Endothelial cell of umbilical vein (primary cell): Measurements from ENCODE around the gene ANKRD23. TPM values are rescaled to one million over a fixed set of nuclear protein-coding genes. Genes with fewer than 3 reads are reported as not detected.

Experiments used
- BruUV-seq: library from RNA; stranded (reverse); fragments of 400-500 nt; replicated peaks from 2 replicates; lab custom pipeline; 2021; lab: Mats Ljungman, UMichigan
- CTCF ChIA-PET: fragments of 300-600, 350-600 bp; sonication (Branson Sonifier 250); formaldehyde crosslinking; loops from one replicate; lab custom pipeline; 2021; ENCODE audit warnings: antibody characterized with exemption, inconsistent platforms; lab: Charles Lee
- POLR2A ChIA-PET: fragments of 300-600, 350-600 bp; sonication (Branson Sonifier 250); formaldehyde crosslinking; loops from one replicate; lab custom pipeline; 2021; ENCODE audit warnings: antibody characterized with exemption, inconsistent platforms; lab: Charles Lee
- DNase-seq: peaks from one replicate; pipeline ENCODE4 v3.0.0-alpha.2; 2011; ENCODE audit warnings: low read depth, low spot score
- FAIRE-seq: peaks from 2 replicates; lab custom pipeline; 2011; peaks lifted over from hg19 to GRCh38; lab: Jason Lieb, UNC
- H2AFZ ChIP-seq: 2 replicates; pipeline ENCODE4 v1.6.0; 2012; ENCODE audit warnings: low read depth, low read length, control low read depth, inconsistent platforms
- H3K27ac ChIP-seq: 2 replicates; pipeline ENCODE4 v1.5.1; 2011; ENCODE audit warnings: low read depth, mild to moderate bottlenecking, control low read depth, low read length, moderate library complexity; ENCODE audit not compliant: insufficient read depth
- H3K27me3 ChIP-seq, 2 experiments: 2 replicates each; pipeline versions ENCODE4 v1.6.0 to v1.6.1; 2011; ENCODE audit warnings: low read length in 2 of 2, mixed read lengths in 1 of 2; ENCODE audit not compliant: control insufficient read depth in 2 of 2, insufficient read depth in 2 of 2
- H3K36me3 ChIP-seq, 2 experiments: 2 replicates in 1 of 2; 3 replicates in 1 of 2; pipeline ENCODE4 v1.5.1; 2011; ENCODE audit warnings: low read length in 2 of 2, mild to moderate bottlenecking in 1 of 2, moderate library complexity in 1 of 2; ENCODE audit not compliant: control insufficient read depth in 2 of 2, insufficient read depth in 2 of 2; ENCODE audit errors: extremely low read depth in 1 of 2
- H3K4me1 ChIP-seq: 3 replicates; pipeline ENCODE4 v1.5.1; 2011; ENCODE audit warnings: mild to moderate bottlenecking, low read length; ENCODE audit not compliant: control insufficient read depth, insufficient read depth; ENCODE audit errors: extremely low read depth
- H3K4me2 ChIP-seq: 2 replicates; pipeline ENCODE4 v1.6.1; 2011; ENCODE audit warnings: low read length, control low read depth, mixed read lengths; ENCODE audit not compliant: insufficient read depth
- H3K4me3 ChIP-seq, 3 experiments: fragments of 200-600 bp in 1 of 3; sonication (generic), shearing (Covaris generic) in 1 of 3; replicated peaks in 1 of 3; 2 replicates each; pipeline ENCODE4 v1.5.1; 2011 to 2016; ENCODE audit warnings: control low read depth in 3 of 3, low read length in 3 of 3, mild to moderate bottlenecking in 2 of 3, inconsistent platforms in 1 of 3, low read depth in 1 of 3, moderate library complexity in 1 of 3; ENCODE audit not compliant: insufficient read depth in 1 of 3
- H3K79me2 ChIP-seq: 2 replicates; pipeline ENCODE4 v1.6.0; 2012; ENCODE audit warnings: low read length, inconsistent platforms; ENCODE audit not compliant: control insufficient read depth, insufficient read depth
- H3K9ac ChIP-seq: replicated peaks from 2 replicates; pipeline ENCODE3; 2011; ENCODE audit warnings: low read length, control low read depth; ENCODE audit not compliant: insufficient read depth; ENCODE audit errors: extremely low read depth
- H3K9me1 ChIP-seq: replicated peaks from 3 replicates; pipeline ENCODE4 v1.6.0; 2011; ENCODE audit warnings: mild to moderate bottlenecking, low read length; ENCODE audit not compliant: control insufficient read depth, insufficient read depth; ENCODE audit errors: extremely low read depth
- H3K9me3 ChIP-seq: replicated peaks from 2 replicates; pipeline ENCODE4 v1.5.1; 2012; ENCODE audit warnings: low read length, inconsistent platforms; ENCODE audit not compliant: control insufficient read depth, insufficient read depth
- H4K20me1 ChIP-seq: replicated peaks from 2 replicates; pipeline ENCODE3; 2011; ENCODE audit warnings: mild to moderate bottlenecking, low read length; ENCODE audit not compliant: control insufficient read depth, insufficient read depth; ENCODE audit errors: extremely low read depth
- CTCF ChIP-seq, 2 donors: IDR thresholded peaks; 1 replicate in 1 of 2; 2 replicates in 1 of 2; pipeline ENCODE4 v1.5.1; 2011; ENCODE audit warnings: low read length in 2 of 2, mild to moderate bottlenecking in 2 of 2, moderate library complexity in 2 of 2, control low read depth in 1 of 2, inconsistent platforms in 1 of 2, low read depth in 1 of 2; ENCODE audit not compliant: insufficient read depth in 1 of 2; ENCODE audit errors: extremely low read depth in 1 of 2
- EZH2 ChIP-seq: IDR thresholded peaks from 2 replicates; pipeline ENCODE4 v1.6.1; 2012; ENCODE audit warnings: borderline replicate concordance, low read depth, mild to moderate bottlenecking, moderate library complexity, low read length, inconsistent platforms; ENCODE audit not compliant: severe bottlenecking
- FOS ChIP-seq: IDR thresholded peaks from 2 replicates; pipeline ENCODE4 v1.6.1; 2011; ENCODE audit warnings: mild to moderate bottlenecking, low read length, moderate library complexity, borderline replicate concordance; ENCODE audit not compliant: insufficient read depth
- GATA2 ChIP-seq: IDR thresholded peaks from 2 replicates; pipeline ENCODE4 v1.7.0; 2011; ENCODE audit warnings: low read depth, mild to moderate bottlenecking, moderate library complexity, mixed read lengths, low read length; ENCODE audit not compliant: insufficient read length, insufficient read depth
- JUN ChIP-seq: IDR thresholded peaks from 2 replicates; pipeline ENCODE4 v1.6.1; 2011; ENCODE audit warnings: borderline replicate concordance, low read depth; ENCODE audit not compliant: insufficient read length, insufficient read depth
- MAX ChIP-seq: IDR thresholded peaks from 2 replicates; pipeline ENCODE4 v1.6.1; 2011; ENCODE audit not compliant: insufficient read depth, insufficient read length
- MYC ChIP-seq: IDR thresholded peaks from one replicate; pipeline ENCODE4 v1.6.1; 2011; ENCODE audit warnings: mild to moderate bottlenecking, low read depth, low read length
- POLR2A ChIP-seq: IDR thresholded peaks from 2 replicates; pipeline ENCODE4 v1.6.1; 2012; ENCODE audit warnings: low read depth, mild to moderate bottlenecking, control low read depth, low read length
- POLR2AphosphoS5 ChIP-seq: IDR thresholded peaks from 2 replicates; pipeline ENCODE4 v1.6.1; 2012; ENCODE audit warnings: low read depth, mild to moderate bottlenecking, control low read depth, low read length, moderate library complexity; ENCODE audit not compliant: insufficient read depth
- dilution Hi-C: fragments of 300-500 bp; cut with MboI; formaldehyde crosslinking; loops from one replicate; pipeline ENCODE4 v1.15.0; 2019; ENCODE audit warnings: low sequenced_read_pairs; ENCODE audit not compliant: extremely low pct_ligation_motif_present
- intact Hi-C: fragments of 100-400 bp; cut with micrococcal nuclease; formaldehyde crosslinking; loops from one replicate; pipeline ENCODE4 v1.10.0; 2022
- polyA plus RNA-seq, 4 experiments: library from polyadenylated mRNA; depleted of rRNA in 3 of 4; stranded (reverse) in 3 of 4; unstranded in 1 of 4; fragments of >200 nt; gene quantifications; 2 replicates each; pipeline versions ENCODE4 v1.2.1 to v1.2.3, GENCODE V29; 2011 to 2012; ENCODE audit warnings: missing spikeins in 1 of 4
- total RNA-seq: library from RNA; stranded (reverse); gene quantifications from 2 replicates; pipeline ENCODE4 v1.2.3, GENCODE V29; 2021

The ANKRD23 gene
- total and polyA plus RNA-seq, 2 donors (not counting 3 experiments of a cell fraction or from before 2014, with no cell fraction given): 1.7 to 3.6 TPM

- no peak overlapping the region for H3K4me2 ChIP-seq
Observed at GRCh38 chr2:96876269-96877041, 32.6 kb upstream of the ANKRD23 start.

More at GRCh38 chr2:96876269-96877041, 32.6 kb upstream of the ANKRD23 start:
- Histone ChIP-seq H3K4me3 (no peak overlapping the region), H3K4me1 (peaks cover 4% of the 10 kb centered on the region), H3K9me1 (no peaks in the 10 kb centered on the region), H3K9me3 (no peaks in the 10 kb centered on the region), H3K79me2 (no peaks in the 10 kb centered on the region), H4K20me1 (no peaks in the 10 kb centered on the region), H3K36me3 (no peaks in the 10 kb centered on the region), H2AFZ (no peak overlapping the region), H3K27me3 (peaks cover 0 to 2% of the 10 kb centered on the region in 2 experiments), H3K27ac (no peak overlapping the region), H3K9ac (no peak overlapping the region)
- DNase-seq (no peak), FAIRE-seq (no peak)
- no TSS peak for BruUV-seq
- TF ChIP-seq FOS (no peak), CTCF (IDR thresholded peaks at IDR 0.05; ENCODE audit: extremely low read depth in 1 of 2, insufficient read depth in 1 of 2, low read depth in 1 of 2, low read length in 2 of 2) (no peak), MYC (no peak), EZH2 (no peak), POLR2A (no peak), POLR2AphosphoS5 (no peak), GATA2 (no peak), JUN (no peak), MAX (no peak)
- intact Hi-C loops: no loop called here
- dilution Hi-C loops: no loop called here
- CTCF ChIA-PET: no interaction called here
- POLR2A ChIA-PET: no interaction called here
